ENCODE measurements around the gene IL4I1.

IL4I1 gene

DNA sequence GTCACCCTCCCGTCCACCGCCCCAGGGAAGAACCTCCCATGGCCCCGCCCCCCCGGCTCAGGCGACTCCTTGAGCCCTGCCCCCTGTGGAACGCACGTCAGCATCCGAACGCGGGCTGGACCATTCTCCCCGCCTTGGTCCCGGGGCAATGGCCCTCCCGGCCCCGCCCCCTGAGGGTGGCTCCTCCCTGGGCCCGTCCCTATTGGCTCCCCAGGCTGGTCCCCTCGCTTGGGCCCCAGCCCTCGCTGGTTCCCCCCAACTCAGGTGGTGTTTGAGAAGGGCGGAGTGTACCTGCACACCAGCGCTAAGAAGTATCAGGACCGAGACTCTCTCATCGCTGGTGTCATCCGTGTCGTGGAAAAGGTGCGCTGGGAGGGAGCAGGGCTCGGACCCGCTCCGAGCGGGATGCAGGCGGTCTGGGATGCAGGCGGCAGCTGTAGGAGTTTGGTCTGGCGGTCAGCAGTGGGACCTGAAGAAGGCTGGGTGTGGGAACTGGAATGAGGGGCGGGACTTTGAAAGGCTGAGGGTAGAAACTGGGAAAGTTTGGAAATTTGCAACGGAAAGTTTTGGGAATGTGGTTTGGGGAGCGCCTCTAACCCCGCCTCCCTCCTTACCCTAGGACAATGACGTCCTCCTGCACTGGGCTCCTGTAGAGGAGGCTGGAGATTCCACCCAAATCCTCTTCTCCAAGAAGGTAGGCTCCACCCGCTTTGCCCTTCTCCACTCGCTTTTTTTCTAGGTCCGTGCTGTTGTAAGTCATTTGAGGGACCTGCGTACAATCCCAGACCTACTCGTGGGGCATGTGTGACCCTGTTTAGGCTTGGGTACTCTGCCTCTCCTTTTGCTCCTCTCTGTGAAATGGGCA, 18.6 kb downstream of the IL4I1 start:
- DNase-seq = peak; percentile 93 to 95

DNA sequence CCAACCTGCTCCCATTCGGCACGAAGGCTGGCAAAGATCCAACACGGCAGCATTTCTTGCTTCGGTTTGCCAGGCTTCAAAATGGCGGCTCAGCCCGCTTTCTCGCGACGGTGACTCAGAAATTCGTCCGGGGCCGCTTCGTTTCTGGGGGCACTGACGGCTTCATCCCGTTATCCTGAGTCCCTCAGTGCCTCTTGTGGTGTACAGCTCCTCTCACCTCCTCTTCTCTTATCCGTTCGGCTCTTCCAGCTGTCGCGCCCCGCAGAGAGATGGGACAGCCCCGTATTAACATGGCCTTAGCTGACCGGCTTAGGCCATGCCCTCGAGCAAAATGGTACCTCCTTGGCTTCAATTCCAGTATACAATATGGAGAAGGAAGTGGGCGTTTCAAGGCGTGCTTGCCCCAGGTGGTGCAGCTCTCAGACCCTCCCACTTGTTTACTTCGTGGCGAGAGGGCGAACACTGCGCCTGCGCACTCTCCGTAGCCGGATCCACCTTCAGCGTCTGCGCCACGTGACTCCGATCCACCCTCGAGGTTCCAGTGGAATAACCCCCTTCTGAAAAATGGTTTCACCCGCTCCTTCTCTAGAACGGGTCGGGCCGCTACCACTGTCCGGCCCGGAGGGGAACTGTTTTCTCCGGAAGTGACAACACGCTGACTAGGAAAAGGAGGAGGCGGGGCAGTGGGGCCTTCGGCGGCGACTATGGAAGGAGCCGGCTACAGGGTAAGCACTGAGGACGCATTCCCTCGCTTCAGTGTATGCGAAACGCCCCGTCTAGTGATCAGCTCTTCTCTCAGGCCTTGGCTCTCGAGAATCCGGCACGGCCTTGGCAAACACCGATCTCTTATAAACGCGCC, 19.4 kb downstream of the IL4I1 start, which contains the start of the genes AKT1S1 and TBC1D17:
AKT1S1 (minus strand) TSS at position 336 of the 859 bp plus-strand sequence. CDS start 4,060 bp downstream, outside the sequence.
TBC1D17 (plus strand) TSS at position 683 of the 859 bp plus-strand sequence; CDS start at position 705, 22 bp downstream.
- DNase-seq = peak; percentile 99

DNA sequence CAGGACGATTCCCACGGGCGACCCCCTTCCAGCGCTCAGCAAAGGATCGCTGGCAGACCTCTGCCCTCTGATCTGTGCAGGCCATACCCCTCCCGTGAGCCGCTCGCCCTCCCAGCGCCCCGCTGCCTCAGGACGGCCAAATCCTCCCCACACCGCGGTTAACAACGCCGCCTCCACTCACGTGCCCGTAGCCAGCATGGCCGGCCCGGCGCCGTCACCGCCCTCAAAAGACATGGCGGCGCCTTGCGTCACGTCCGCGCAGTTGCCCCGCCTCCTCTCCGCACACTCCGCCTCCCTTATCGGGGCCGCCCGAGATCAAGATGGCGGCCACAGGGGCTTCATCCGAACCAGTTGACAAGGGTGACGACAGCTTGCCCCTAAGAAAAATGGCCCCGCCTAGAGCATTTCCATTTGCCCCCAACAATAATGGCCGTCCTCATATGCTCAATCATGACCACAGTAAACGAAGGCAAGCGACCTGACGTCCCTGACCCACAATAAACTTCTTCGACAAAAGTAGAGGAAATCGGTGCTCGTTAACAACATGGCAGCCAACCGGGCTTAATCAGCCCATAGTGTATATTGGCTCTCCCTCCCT, 20.2 kb downstream of the IL4I1 start:
- peak; percentile 97 for DNase-seq

DNA sequence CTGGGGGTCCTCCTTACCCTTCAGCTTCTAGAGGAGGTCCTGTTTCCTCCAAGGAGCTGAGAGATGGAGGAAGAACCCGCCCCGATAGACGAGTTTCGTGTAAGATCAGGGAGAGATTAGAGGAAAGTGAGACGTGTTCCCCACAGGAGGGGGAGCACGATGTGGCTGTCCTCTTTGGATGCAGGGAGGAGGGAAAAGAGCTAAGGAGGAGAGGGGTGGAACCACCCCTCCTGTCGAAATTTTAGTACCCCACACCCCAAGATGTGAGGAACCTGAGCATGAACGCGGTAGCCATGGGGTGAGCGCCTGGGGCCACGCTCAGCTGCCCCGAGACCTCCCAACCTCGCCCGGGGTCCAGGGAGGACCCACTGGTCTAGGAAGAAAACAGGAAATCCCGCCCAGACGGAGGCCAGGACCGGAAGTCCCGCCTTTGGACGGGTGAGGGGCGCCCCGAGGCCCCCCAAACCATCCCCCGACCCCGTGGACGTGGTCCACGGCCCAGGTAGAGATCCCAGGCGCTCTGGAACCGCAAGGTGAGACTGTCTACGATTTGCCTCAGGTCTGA, 20.7 kb downstream of the IL4I1 start:
- DNase-seq = peak; percentile 18 to 33

DNA sequence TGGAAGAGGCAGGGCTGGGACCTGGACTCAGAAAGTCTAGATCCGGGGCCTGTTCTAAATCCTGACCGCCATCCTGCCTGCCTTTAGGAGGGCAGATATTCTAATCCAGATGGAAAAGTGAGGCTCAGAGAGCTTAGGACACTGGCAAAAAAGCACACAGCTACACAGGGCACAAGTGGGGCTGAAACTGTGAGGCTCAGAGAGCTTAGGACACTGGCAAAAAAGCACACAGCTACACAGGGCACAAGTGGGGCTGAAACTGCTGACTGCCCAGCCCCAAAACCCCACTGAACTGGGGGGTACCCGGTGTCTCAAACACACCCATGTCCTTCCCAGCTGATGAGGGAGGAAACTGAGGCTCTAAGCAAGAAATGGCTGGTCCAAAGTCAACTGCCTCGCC, 21.5 kb downstream of the IL4I1 start:
- DNase-seq = no peak

DNA sequence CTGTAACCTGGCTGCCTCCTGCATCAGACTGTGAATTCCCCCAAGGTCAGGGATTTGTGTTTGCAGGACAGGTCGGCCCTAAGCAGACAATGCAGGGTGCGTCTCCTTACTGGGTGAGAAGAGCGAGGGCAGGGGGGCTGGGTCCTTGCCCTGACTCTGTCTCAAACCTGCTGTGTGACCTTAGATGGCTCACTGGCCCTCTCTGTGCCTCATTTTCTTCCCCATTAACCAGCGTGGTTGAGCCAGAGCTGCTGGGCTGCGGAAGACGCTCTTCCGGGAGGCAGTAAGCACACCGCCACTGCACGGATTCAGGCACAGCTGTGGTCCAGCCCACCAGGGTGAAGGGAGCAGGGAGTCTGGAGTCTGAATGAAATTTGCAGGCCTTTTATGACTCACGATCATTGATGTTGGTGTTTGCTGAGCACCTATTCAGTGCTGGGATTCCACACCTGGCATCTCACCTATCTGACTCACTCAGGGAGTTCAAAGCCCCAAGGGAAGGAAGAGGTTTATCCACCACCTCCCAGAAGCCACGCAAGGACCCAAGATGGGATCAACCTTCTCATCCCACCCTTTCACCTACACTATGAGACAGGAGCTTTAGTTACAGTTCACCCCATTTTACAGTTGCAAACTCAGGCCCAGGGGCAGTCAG, 22.1 kb downstream of the IL4I1 start:
- no peak for DNase-seq

DNA sequence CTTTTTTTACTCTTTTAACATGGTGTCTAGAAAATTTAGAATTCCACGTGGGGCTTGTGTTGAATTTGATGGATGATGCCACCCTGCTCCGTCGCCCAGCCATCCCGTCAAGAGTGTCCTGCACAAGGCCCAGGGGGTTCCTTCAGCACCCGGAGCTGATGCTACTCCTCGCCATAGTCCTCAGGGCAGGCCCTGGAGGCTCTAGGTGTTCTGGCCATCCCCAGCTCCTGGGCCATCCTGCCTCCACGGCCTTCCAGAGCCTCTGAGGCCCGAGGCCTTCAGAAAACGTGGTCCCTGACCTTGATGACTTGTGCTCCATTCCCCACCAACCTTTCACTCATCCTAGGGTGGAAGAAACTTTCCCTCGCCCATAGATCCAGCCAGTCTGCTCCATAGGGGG, 22.9 kb downstream of the IL4I1 start:
- no peak for DNase-seq

DNA sequence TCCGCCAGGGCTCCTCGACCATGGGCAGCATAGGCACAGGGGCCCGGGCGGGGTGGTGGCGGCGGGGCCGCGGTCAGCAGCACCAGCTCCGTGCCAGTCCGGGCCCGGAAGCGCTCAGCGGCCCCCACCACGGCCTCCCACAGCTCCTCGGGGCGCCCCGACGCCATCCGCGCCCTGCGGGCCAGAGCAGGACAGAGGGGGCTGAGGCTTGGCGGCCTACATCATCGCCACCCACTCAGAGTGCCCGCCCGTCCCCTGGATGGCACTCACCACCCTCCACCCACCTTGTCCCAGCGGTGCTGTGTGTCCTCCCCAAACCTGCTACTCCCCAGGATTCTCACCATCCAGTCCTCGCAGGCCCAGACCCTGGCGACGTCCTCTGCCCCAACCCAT, 23.6 kb downstream of the IL4I1 start:
- DNase-seq = no peak

GRCh38 chr19:49872245-49873128, 24.2 kb downstream of the IL4I1 start:
- DNase-seq = no peak

GRCh38 chr19:49871349-49871985, 25.2 kb downstream of the IL4I1 start:
- no peak for DNase-seq

DNA sequence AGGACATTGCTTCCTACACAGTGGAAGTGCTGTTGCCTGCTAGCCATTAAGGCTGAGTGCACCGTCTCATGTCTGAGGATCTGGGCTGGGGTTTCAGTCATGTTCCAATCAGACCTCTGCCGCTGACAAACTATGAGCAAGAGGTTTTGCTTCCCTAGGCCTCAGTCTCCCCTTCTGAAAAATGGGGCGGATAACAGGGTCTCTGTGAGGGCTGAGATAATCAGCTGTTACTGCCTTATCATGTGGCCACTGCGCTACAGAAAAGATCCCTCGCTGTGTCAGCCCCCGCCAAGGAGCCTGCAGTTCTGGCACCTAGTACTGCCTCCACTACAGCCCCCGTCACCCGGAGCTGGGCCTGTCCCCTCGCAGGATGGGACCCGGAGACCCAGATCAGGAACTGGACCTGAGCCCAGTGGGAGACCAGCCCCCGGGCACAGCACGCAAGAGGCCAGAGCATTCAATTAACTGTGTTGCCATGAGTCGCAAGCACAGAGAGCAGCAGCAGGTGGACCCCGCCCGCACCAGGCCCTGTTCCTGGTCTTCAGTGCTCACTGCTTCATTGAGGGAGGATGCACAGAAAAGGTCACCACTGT, 26.3 kb downstream of the IL4I1 start:
- no peak for DNase-seq

DNA sequence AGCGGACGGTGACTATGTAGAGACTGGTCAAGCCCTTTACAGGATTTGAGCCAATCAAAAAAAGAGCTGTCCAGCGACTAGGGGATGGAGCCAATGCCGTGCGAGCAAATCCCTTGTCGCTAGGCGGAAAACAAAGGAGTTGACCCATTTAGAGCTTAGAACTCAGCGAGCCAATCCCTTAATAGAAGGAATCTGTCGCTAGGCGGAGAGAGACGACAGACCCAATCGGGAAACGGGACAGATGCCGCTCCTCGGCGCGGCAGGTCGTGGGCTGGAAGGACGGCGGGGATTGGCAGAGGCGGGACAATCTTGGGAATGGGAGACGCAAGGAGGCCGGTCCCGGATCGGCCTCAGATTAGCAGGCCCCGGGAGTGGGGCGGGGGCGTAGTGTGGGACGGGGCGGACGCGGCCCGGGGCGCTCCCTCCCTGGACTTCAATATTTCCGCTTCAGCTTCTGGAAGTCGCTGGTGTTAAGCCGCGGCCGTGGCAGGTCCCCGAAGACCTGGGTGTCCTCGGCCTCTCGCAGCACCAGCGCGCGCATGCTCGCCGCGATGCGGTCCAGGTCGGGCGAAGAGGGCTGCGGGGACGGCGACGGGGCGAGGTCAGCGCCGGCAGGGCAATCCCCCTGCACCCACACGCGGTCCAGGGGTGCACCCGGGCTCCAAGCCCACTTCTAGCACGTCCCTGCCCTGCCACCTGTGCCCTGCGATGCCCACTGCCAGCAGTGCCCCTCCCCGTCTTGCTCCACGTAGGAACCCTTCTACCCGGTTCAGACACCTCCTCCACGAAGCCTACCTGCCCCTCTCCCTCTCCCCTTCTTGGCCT, 27.0 kb downstream of the IL4I1 start:
- peak; percentile 99 to 100 for DNase-seq

GRCh38 chr19:49869009-49869483, 27.6 kb downstream of the IL4I1 start:
- DNase-seq = peak; percentile 84 to 86

- DNase-seq = peak; percentile 81 to 89
Observed at GRCh38 chr19:49866933-49867782, 29.5 kb downstream of the IL4I1 start, which contains the start of gene PNKP. PNKP (minus strand) TSS chr19:49867576; CDS start chr19:49867204, 372 bp downstream.

GRCh38 chr19:49864890-49865289, 31.8 kb downstream of the IL4I1 start:
- DNase-seq = no peak

- no peak for DNase-seq
Observed at GRCh38 chr19:49863935-49864320, 32.8 kb downstream of the IL4I1 start.

DNA sequence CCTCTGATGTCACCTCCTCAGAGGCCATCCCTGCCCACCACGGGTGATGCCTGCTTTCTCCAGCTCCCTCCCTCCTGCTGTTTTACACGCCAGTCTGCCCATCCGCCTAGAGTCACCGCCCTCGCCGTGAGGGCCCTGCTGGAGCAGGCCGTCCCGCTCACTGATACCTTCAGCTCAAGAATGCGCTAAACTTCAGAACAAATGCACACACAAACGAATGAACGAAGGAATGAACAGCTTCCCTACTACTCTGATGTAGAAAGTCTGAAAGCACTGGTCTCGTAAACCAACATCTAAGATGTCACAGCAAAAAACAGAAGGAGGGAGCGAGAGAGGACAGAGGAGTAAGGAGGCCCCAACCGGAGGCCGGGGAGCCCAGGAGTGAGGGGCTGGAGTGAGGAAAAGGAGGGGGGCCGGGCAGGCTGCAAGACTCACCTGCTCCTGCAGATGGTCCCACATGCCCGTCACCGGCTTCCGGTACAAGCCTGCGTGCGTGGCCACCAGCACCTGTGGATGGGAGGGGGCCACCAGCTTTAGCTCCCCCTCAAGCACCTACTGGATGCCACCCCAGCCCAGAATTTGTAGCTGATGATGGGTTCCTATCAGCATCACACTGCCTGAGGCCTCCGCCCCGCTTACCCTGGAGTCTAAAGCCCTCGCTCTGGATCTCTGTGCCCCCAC, 33.3 kb downstream of the IL4I1 start:
- DNase-seq = no peak
